Measurements from ENCODE around the gene FGF19.

FGF19 gene

GRCh38 chr11:69705901-69706787 lies 2.3 kb upstream of the FGF19 start:
- Mint-ChIP-seq H3K4me1 (peaks cover 46% of the 10 kb centered on the region), H3K9me3 (no peaks in the 10 kb centered on the region), H3K27ac (no peak overlapping the region), H3K36me3 (ENCODE audit: low read depth) (no peaks in the 10 kb centered on the region), H3K27me3 (ENCODE audit: low read depth, poor library complexity) (peaks cover 73% of the 10 kb centered on the region), H3K4me3 (peak overlapping the region; percentile 25)
- TF ChIP-seq CTCF (IDR thresholded peaks at IDR 0.05): no peak
- peak; percentile 43 for DNase-seq

GRCh38 chr11:69705351-69705811 lies 1.6 kb upstream of the FGF19 start:
- no peak for DNase-seq
- peaks cover 52% of the 10 kb centered on the region for H3K4me1 Mint-ChIP-seq
- H3K27me3 Mint-ChIP-seq (ENCODE audit: low read depth, poor library complexity): peaks cover 79% of the 10 kb centered on the region
- no peaks in the 10 kb centered on the region for H3K9me3 Mint-ChIP-seq
- peak overlapping the region; percentile 25 for H3K4me3 Mint-ChIP-seq
- TF ChIP-seq CTCF (IDR thresholded peaks at IDR 0.05): no peak
- no peak overlapping the region for H3K27ac Mint-ChIP-seq
- H3K36me3 Mint-ChIP-seq (ENCODE audit: low read depth): no peaks in the 10 kb centered on the region

GRCh38 chr11:69704508-69705253 lies 859 bp upstream of the FGF19 start:
- Mint-ChIP-seq H3K4me1 (peaks cover 55% of the 10 kb centered on the region), H3K4me3 (peak overlapping the region; percentile 80), H3K36me3 (ENCODE audit: low read depth) (no peaks in the 10 kb centered on the region), H3K27ac (no peak overlapping the region), H3K9me3 (no peaks in the 10 kb centered on the region), H3K27me3 (ENCODE audit: low read depth, poor library complexity) (peaks cover 79% of the 10 kb centered on the region)
- peak; percentile 58 for TF ChIP-seq CTCF (IDR thresholded peaks at IDR 0.05)
- peak; percentile 80 for DNase-seq

- H3K27me3 Mint-ChIP-seq (ENCODE audit: low read depth, poor library complexity): peaks cover 73% of the 10 kb centered on the region
- no peak overlapping the region for H3K27ac Mint-ChIP-seq
- no peak for DNase-seq
- peak overlapping the region; percentile 55 for H3K4me3 Mint-ChIP-seq
- H3K9me3 Mint-ChIP-seq: no peaks in the 10 kb centered on the region
- no peaks in the 10 kb centered on the region for H3K36me3 Mint-ChIP-seq (ENCODE audit: low read depth)
- TF ChIP-seq CTCF (IDR thresholded peaks at IDR 0.05): no peak
- peaks cover 43% of the 10 kb centered on the region for H3K4me1 Mint-ChIP-seq
These were observed 412 bp downstream of the FGF19 start for GRCh38 chr11:69703453-69703767.

- TF ChIP-seq CTCF (IDR thresholded peaks at IDR 0.05): no peak
- DNase-seq: peak; percentile 23
- Mint-ChIP-seq H3K27ac (no peak overlapping the region), H3K9me3 (no peaks in the 10 kb centered on the region), H3K4me3 (peak overlapping the region; percentile 76), H3K4me1 (peaks cover 43% of the 10 kb centered on the region), H3K27me3 (ENCODE audit: low read depth, poor library complexity) (peaks cover 73% of the 10 kb centered on the region), H3K36me3 (ENCODE audit: low read depth) (no peaks in the 10 kb centered on the region)
These were observed 911 bp downstream of the FGF19 start for GRCh38 chr11:69702769-69703452.

Measured in nephron progenitor cell (in vitro differentiated cells).